ENCODE data around the gene CCDC97.
"Not testable (repeated sequence)": the region's sequence is repeated elsewhere in the genome, so short reads cannot be mapped to it uniquely, and the experiment has no call there.

Gene CCDC97

DNA sequence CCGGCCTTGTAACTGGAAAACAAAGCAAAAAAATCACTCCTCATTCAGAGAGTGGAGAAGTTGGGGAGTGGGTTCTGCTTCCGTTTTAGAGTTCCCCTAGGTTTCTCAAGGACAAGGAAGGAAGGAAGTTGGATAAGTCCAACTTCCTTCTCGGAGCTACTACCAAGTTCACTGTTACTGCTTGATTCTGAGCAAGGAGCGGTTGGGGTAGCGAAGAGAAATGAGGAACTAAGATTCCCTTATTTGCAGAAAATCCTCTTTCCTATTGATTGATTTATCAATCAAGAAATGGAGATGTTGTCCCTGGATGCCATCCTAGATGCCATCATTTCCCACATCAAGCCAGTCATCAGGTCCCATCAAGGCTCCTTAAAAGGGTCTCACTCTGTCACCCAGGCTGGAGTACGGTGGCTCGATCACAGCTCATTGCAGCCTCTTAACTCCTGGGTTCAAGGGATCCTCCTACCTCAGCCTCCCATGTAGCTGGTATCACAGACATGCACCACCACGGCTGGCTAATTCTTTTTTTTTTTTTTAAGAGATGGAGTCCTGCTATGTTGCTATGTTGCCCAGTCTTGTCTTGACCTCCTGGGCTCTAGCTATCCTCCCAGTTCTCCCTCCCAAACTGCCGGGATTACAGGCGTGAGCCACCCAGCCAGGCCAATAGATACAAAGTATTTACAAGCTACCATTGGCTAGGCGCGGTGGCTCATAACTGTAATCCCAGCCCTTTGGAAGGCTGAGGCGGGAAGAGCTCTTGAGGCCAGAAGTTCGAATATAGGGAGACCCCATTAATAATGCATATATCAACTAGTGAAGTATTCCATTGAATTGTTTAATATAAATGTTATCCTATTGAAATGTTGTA is 54.8 kb downstream of the CCDC97 start:
- no peak for DNase-seq (ENCODE audit: low read depth)

DNA sequence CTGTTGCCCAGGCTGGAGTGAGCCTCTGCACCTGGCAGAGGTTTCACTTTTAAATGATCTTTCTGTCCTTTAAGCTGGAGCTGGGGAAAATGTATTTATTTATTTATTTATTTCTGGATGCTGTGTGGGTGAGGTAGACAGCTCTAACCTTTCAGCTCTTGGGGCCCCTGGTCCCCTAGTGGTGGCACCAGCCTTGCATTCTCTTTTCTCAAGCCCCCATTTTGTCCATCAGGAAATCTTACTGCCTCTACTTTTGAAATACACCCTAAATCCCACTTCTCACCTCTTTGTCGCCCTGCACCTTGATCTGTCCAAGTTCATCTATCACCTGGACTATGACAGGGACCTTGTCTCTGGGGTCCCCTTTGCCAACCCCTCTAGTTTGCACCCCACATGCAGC is 56.1 kb downstream of the CCDC97 start:
- no peak for DNase-seq (ENCODE audit: low read depth)

DNA sequence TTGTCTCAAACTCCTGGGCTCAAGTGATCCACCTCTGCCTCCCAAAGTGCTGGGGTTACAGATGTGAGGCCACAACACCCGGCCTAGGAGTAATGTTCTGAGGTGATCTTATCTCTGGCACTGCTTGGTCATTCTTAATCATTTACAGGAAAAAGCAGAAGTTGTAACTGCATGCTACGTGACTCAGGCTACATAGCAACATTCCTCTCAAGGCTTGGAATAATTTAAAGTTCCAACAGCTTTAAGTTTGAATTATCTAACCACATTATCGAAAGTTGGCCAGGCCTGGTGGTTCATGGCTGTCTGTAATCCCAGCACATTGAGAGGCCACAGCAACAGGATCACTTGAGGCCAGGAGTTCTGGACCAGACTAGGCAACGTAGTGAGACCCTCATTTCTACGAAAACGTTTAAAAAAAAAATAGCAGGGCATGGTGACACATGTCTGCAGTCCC is 57.9 kb downstream of the CCDC97 start:
- DNase-seq (ENCODE audit: low read depth) = no peak

DNA sequence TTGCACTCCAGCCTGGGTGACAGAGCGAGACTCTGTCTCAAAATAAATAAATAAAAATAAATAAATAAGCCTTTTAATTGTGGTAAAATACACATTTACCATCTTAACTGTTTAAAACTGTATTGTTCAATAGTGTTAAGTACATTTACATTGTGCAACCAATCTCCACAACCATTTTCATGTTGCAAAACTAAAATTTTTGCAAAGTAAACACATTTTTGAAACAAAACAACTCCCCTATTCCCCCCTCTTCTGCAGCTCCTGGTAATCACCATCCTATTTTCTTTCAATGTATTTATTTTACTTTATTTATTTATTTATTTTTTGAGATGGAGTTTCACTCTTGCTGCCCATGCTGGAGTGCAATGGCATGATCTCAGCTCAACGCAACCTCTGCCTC is 59.8 kb downstream of the CCDC97 start:
- DNase-seq (ENCODE audit: low read depth) = no peak

DNA sequence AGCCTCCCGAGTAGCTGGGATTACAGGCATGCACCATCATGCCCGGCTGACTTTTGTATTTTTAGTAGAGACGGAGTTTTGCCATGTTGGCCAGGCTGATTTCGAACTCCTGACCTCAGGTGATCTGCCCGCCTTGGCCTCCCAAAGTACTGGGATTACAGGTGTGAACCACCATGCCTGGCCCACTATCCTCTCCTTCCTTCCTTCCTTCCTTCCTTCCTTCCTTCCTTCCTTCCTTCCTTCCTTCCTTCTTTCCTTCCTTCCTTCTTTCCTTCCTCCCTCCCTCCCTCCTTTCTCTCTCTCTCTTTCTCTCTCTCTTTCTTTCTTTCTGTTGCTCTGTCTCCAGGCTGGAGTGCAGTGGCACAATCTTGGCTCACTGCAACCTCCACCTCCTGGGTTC is 61.1 kb downstream of the CCDC97 start:
- DNase-seq (ENCODE audit: low read depth) = not testable (repeated sequence)

DNA sequence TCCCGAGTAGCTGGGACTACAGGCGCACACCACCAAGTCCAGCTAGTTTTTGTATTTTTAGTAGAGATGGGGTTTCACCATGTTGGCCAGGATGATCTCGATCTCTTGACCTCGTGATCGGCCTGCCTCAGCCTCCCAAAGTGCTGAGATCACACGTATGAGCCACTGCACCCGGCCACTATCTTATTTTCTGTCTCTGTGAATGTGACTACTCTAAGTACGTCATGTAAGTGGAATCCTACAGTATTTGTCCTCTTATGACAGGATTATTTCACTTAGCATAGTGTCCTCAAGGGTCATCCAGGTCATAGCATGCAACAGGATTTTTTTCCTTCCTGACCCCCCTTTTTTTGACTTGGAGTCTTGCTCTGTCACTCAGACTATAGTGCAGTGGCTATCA is 61.6 kb downstream of the CCDC97 start:
- no peak for DNase-seq (ENCODE audit: low read depth)

DNA sequence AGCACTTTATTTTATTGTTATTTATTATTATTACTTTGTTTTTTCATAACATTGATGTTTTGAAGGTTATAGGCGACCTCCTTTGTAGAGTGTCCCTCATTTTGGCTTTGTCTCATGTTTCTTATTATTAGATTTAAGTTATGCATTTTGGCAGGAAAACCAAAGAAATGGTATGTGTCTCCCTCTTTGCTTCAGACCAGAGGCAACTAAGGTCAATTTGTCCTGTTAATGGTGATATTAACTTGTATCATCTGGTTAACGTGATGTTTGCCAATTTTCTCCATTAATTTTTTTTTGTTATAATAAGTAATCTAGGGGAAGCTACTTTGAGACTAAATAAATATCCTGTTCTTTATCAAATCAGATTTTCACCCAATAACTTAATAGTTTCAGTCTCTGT is 62.5 kb downstream of the CCDC97 start:
- no peak for DNase-seq (ENCODE audit: low read depth)

DNA sequence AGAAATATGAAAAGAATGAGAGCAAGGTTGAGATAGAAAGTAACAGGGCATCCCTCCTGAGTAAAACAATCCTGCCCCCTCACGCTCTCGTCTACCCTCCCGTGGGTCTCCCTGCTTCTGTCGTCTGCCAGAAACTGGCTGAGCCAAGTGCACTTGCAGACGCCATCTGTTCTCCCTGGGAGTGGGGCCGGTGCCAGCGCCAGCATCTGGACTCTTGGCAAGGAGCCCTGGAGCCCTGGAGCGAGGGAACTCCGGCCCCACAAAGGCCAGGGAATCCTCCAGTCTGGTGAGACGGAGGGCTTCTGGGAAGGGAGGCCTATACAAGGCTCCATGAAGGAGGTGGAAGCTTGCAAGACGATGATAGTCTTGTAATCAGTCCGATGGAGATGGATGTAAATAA is 64.0 kb downstream of the CCDC97 start:
- DNase-seq (ENCODE audit: low read depth) = no peak

All from activated gamma-delta T cell treated with anti-CD3 and anti-CD28 coated beads, Interleukin-2, amount 50 U/mL, for 16 hours (primary cell).